GM21515 (cell line): ENCODE results near the gene GGTLC1.

Experiments
- ATAC-seq: cut with Tn5 transposase; IDR thresholded peaks from one replicate; pipeline ENCODE4 v1.9.1; 2021; ENCODE audit not compliant: unreplicated experiment

Gene GGTLC1

GRCh38 chr20:23966927-23967615 lies 21.5 kb downstream of the GGTLC1 start:
- ATAC-seq = no peak

DNA sequence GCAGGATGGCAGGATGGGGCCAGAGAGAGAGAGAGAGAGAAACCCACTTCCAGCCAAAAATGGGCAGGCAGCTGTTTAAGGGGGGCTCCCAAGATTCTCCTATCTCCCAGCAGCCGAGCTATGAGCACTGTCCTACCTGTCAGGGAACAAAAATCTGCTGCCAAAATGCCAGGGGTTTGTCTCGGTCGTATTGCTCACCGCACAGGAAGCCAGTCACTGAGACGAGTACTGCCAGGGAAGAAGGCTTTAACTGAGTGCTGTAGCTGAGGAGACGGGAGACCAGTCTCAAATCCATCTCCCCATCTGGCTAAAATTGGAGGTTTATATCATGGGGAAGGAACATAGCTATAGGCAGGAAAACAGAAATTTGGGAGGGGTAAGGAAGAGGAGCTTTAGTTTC lies 22.3 kb downstream of the GGTLC1 start:
- no peak for ATAC-seq

DNA sequence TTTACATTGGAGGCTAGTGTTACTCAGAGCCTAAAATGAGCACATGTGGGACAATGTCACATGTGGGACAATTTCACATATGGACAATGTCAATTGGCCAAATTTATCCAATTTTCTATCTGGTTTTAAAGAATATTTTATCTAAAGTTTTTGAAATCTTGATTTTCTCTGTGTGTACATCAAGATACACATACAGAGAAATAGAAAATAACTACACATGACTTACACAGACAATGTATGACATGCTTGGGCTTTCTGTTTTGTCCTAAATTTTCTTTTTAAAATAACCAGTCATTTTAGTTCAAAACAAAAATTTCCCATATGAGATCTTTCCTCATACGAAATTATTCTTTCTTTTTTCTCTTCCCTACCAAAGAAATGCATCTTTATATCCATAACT lies 24.6 kb downstream of the GGTLC1 start:
- no peak for ATAC-seq

DNA sequence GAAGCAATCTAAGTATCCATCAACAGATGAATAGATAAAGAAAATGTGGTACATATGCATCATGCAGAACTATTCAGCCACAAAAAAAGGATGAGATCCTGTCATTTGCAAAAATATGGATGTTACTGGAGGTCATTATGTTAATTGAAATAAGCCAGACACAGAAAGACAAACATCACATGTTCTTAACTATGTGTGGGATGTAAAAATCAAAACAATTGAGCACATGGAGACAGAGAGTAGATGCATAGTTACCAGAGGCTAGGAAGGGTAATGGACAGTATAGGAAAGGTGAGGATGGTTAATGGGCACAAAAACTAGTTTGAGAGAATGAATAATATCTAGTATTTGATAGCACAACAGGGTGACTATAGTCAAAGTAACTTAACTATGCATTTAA lies 26.3 kb downstream of the GGTLC1 start:
- no peak for ATAC-seq

DNA sequence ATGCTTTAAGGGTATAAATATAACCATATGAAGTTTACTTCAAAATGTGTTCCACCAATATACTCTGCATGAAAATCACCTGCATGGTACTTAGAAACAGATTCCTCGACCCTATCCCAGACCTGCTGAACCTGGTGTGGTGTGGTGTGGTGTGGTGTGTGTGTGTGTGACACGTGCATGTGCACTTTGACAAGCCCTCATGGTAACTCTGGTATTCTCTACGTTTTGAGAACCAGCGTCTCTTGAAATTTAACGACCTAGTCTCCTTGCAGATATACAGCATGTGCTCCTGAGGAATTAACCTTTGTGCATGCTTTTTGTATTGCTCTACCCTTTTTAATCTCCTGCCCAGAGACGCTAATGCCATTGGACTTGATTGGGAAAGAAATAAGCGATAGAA lies 29.5 kb downstream of the GGTLC1 start:
- ATAC-seq = no peak

GRCh38 chr20:23955896-23956295 lies 32.7 kb downstream of the GGTLC1 start:
- no peak for ATAC-seq

DNA sequence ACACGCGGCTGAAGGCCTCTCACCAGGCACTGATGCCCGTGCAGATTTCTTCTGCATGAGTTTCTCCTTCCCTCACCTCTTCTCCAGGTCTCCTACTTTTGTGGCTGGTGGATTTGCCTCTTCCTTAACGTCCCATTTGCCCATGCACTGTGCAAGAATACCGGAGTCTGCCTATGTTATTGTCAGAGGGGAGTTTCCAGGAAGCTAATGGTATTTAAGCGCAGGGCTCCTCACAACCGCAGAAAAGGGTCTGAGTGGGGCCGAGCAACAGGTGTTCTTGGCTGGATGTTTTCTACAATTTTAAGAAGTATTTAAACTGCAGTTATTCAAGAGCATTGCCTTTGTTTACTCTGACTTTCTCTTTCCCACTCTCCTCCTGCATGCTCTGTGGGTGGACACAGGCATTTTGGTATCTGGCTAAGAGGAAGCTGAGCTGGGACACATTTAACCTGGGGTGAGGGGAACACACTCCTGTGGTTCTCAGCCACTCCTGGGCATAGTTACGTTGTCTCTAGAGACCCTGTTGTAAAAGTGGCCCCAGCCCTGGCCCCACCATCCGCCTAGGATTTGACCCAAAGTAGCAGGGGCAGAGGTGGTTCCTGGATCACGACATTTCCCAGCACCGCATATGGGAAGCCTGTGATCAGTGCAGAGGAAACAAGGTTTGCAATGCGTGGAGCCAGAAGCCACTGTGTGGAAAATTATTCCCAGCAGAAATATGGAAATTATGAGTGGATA lies 34.4 kb downstream of the GGTLC1 start:
- no peak for ATAC-seq

- no peak for ATAC-seq
These were observed 42.4 kb downstream of the GGTLC1 start for GRCh38 chr20:23946206-23946605.

DNA sequence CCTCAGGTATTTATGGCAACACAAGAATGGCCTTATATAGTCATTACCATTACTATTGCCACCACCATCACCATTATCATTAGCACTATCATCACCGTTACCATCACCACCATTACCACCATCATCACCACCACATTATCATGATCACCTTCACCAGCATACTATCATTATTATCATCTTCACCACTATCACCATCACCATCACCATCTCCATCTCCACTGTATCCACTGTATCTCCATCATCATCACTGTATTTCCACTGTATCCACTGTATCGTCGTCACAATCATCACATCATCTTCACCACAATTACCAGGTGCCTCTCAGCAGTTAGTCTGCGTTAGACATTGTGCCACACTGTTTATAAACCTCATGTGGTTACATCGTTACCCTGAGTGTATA lies 45.3 kb downstream of the GGTLC1 start:
- ATAC-seq = no peak

GRCh38 chr20:23939641-23940040 lies 48.9 kb downstream of the GGTLC1 start:
- ATAC-seq = no peak

- no peak for ATAC-seq
These were observed 49.5 kb downstream of the GGTLC1 start for GRCh38 chr20:23939063-23939462.

- no peak for ATAC-seq
These were observed 50.5 kb downstream of the GGTLC1 start for GRCh38 chr20:23938118-23938438.

- peak; percentile 86 for ATAC-seq
These were observed 51.1 kb downstream of the GGTLC1 start for GRCh38 chr20:23937303-23938117.
